GM19238 (cell line): ENCODE results near the gene GPSM1.

Source experiments
- DNase-seq: peaks from one replicate; pipeline ENCODE4 v3.0.0; 2011; ENCODE audit warnings: low spot score; ENCODE audit not compliant: insufficient read length

The GPSM1 gene

GRCh38 chr9:136359774-136360718, 32.7 kb downstream of the GPSM1 start:
- no peak for DNase-seq

- no peak for DNase-seq
These were observed 33.9 kb downstream of the GPSM1 start for GRCh38 chr9:136361047-136361753.

- DNase-seq = no peak
These were observed 34.6 kb downstream of the GPSM1 start for GRCh38 chr9:136361754-136362449.

GRCh38 chr9:136362450-136362784, 35.1 kb downstream of the GPSM1 start:
- no peak for DNase-seq

- DNase-seq = peak; percentile 100
These were observed 36.0 kb downstream of the GPSM1 start, which contains the start of gene DNLZ for GRCh38 chr9:136363106-136363948. Gene DNLZ, minus strand, starts transcription at chr9:136363744. Its CDS starts 30 bp downstream, at chr9:136363714.

- DNase-seq = no peak
These were observed 36.8 kb downstream of the GPSM1 start for GRCh38 chr9:136363949-136364748.

- no peak for DNase-seq
These were observed 37.8 kb downstream of the GPSM1 start for GRCh38 chr9:136364942-136365774.

- no peak for DNase-seq
These were observed 38.5 kb downstream of the GPSM1 start for GRCh38 chr9:136365775-136366222.

- no peak for DNase-seq
These were observed 39.5 kb downstream of the GPSM1 start for GRCh38 chr9:136366826-136367225.

GRCh38 chr9:136367296-136368145, 40.2 kb downstream of the GPSM1 start:
- DNase-seq = no peak

GRCh38 chr9:136368190-136368589, 40.9 kb downstream of the GPSM1 start:
- no peak for DNase-seq

GRCh38 chr9:136370037-136370436, 42.7 kb downstream of the GPSM1 start:
- no peak for DNase-seq

GRCh38 chr9:136370687-136371532, 43.6 kb downstream of the GPSM1 start:
- DNase-seq = no peak

- DNase-seq = no peak
These were observed 44.2 kb downstream of the GPSM1 start for GRCh38 chr9:136371533-136371880.

GRCh38 chr9:136372006-136372405, 44.7 kb downstream of the GPSM1 start:
- DNase-seq = no peak

- DNase-seq = no peak
These were observed 45.4 kb downstream of the GPSM1 start for GRCh38 chr9:136372561-136373299.
